HepG2 (cell line): ENCODE results near the gene SMURF1. TPM values are rescaled to one million over a fixed set of nuclear protein-coding genes. Genes with fewer than 3 reads are reported as not detected.

Source experiments
- ATAC-seq: fragments of 200-7000 bp; cut with Tn5 transposase; 3 replicates; pipeline ENCODE4 v1.9.1; 2020; ENCODE audit warnings: mild to moderate bottlenecking, moderate library complexity
- BruUV-seq: library from RNA; stranded (reverse); fragments of 400-500 nt; replicated peaks from 2 replicates; lab custom pipeline; 2021; lab: Mats Ljungman, UMichigan
- CTCF ChIA-PET: fragments of 300-600 bp; formaldehyde crosslinking; extraction: SDS; loops from one replicate; lab custom pipeline; 2021; ENCODE audit warnings: low total read pairs, inconsistent platforms, low intra/inter-chr PET ratio; lab: Yijun Ruan, JAX
- POLR2A ChIA-PET: fragments of 350-600 bp; sonication (Branson Sonifier 250); formaldehyde crosslinking; loops from one replicate; lab custom pipeline; 2020; ENCODE audit warnings: antibody characterized with exemption, inconsistent platforms; lab: Yijun Ruan, JAX
- DNase-seq: peaks from one replicate; pipeline ENCODE4 v3.0.0-alpha.2; 2015; ENCODE audit warnings: low spot score
- FAIRE-seq: peaks from 3 replicates; lab custom pipeline; 2011; peaks lifted over from hg19 to GRCh38; lab: Jason Lieb, UNC
- H2AFZ ChIP-seq: one replicate; pipeline ENCODE4 v1.6.1; 2011; ENCODE audit warnings: low read length, inconsistent platforms
- H3K27ac ChIP-seq: fragments of 300-600 bp; 3 replicates; pipeline ENCODE4 v1.8.0; 2011; ENCODE audit warnings: mixed run types, mild to moderate bottlenecking, mixed read lengths, low read length, inconsistent platforms; ENCODE audit not compliant: insufficient read depth; ENCODE audit errors: extremely low read length
- H3K27me3 ChIP-seq, 2 experiments: fragments of 200-600 bp in 1 of 2; 2 replicates in 1 of 2; 3 replicates in 1 of 2; pipeline versions ENCODE4 v1.6.0 to v1.8.0; 2011; ENCODE audit warnings: low read length in 2 of 2, mild to moderate bottlenecking in 2 of 2, moderate library complexity in 2 of 2, inconsistent platforms in 1 of 2; ENCODE audit not compliant: insufficient read depth in 2 of 2, control insufficient read depth in 1 of 2
- H3K36me3 ChIP-seq, 2 experiments: fragments of 200-600 bp in 1 of 2; replicated peaks in 1 of 2; 2 replicates in 1 of 2; 3 replicates in 1 of 2; pipeline versions ENCODE4 v1.5.1 to v1.8.0; 2011; ENCODE audit warnings: low read length in 2 of 2, inconsistent platforms in 1 of 2; ENCODE audit not compliant: insufficient read depth in 2 of 2, control insufficient read depth in 1 of 2
- H3K4me1 ChIP-seq: 2 replicates; pipeline ENCODE4 v1.5.1; 2012; ENCODE audit warnings: low read length, inconsistent platforms; ENCODE audit not compliant: insufficient read depth
- H3K4me2 ChIP-seq: 2 replicates; pipeline ENCODE4 v1.6.0; 2011; ENCODE audit warnings: low read depth, low read length, inconsistent platforms
- H3K4me3 ChIP-seq, 3 experiments: fragments of 200-600 bp in 1 of 3; sonication (generic), shearing (Covaris generic) in 1 of 3; replicated peaks in 1 of 3; 2 replicates each; pipeline ENCODE4 v1.5.1; 2011 to 2016; ENCODE audit warnings: low read length in 3 of 3, inconsistent platforms in 2 of 3, low read depth in 2 of 3, mild to moderate bottlenecking in 2 of 3, control low read depth in 1 of 3, mixed read lengths in 1 of 3; ENCODE audit not compliant: insufficient read depth in 1 of 3
- H3K79me2 ChIP-seq: one replicate; pipeline ENCODE4 v1.6.1; 2011; ENCODE audit warnings: low read length, inconsistent platforms; ENCODE audit not compliant: insufficient read depth
- H3K9ac ChIP-seq: 2 replicates; pipeline ENCODE4 v1.6.0; 2011; ENCODE audit warnings: mild to moderate bottlenecking, low read depth, low read length, inconsistent platforms; ENCODE audit not compliant: insufficient read depth
- H3K9me3 ChIP-seq: 2 replicates; pipeline ENCODE4 v1.5.1; 2012; ENCODE audit warnings: mild to moderate bottlenecking, low read length
- H4K20me1 ChIP-seq: 2 replicates; pipeline ENCODE4 v1.6.0; 2011; ENCODE audit warnings: inconsistent platforms, mild to moderate bottlenecking, low read length, moderate library complexity; ENCODE audit not compliant: insufficient read depth
- FOXP1 ChIP-seq, 2 experiments: fragments of 450-650 bp in 1 of 2; IDR thresholded peaks; 2 replicates each; pipeline ENCODE4 v1.6.1; 2017 to 2018; ENCODE audit warnings: antibody characterized with exemption in 1 of 2
- HMG20A ChIP-seq: IDR thresholded peaks from 2 replicates; pipeline ENCODE4 v1.6.1; 2016; ENCODE audit warnings: borderline replicate concordance
- WGBS: methylation state at CpG from one replicate; pipeline ENCODE4 v1.1.6; 2017; ENCODE audit warnings: low lambda C conversion rate; 5-methylcytosine and 5-hydroxymethylcytosine counted together
- in situ Hi-C: cut with HindIII; loops from 2 replicates; pipeline ENCODE4 v1.10.0; 2017; ENCODE audit warnings: low pct_unique_long_range_greater_than_20kb; ENCODE audit not compliant: extremely low pct_ligation_motif_present
- intact Hi-C: fragments of 100-400 bp; cut with micrococcal nuclease; formaldehyde crosslinking; loops from one replicate; pipeline ENCODE4 v1.10.0; 2022; ENCODE audit not compliant: unreplicated experiment
- polyA plus RNA-seq, 8 experiments: library from polyadenylated mRNA; depleted of rRNA in 3 of 8; stranded (reverse) in 7 of 8; unstranded in 1 of 8; fragments of >200 nt; fragmentation: Illumina TruSeq in 4 of 8; extraction: Trizol in 4 of 8; gene quantifications; 2 replicates each; pipeline versions ENCODE4 v1.2.1 to v1.2.3, GENCODE V29; 2011 to 2016; ENCODE audit warnings: low read depth in 4 of 8, missing spikeins in 1 of 8, mixed read lengths in 1 of 8; ENCODE audit not compliant: insufficient read depth in 1 of 8
- total RNA-seq, 5 experiments: library from RNA; depleted of rRNA; stranded (reverse); fragments of >200 nt; fragmentation: Illumina TruSeq; extraction: Trizol; gene quantifications; 2 replicates each; pipeline ENCODE4 v1.2.3, GENCODE V29; 2016; ENCODE audit warnings: low read depth in 1 of 5
- TF ChIP-seq, protein P1 (sequence below): sonication (generic); formaldehyde crosslinking; IDR thresholded peaks from 2 replicates; pipeline ENCODE4 v1.9.0; 2022; ENCODE audit warnings: low read depth, missing genetic modification reagents

Gene SMURF1
- total and polyA plus RNA-seq, 2 of the 13 experiments (the other 11 are each of a cell fraction or from before 2014, with no cell fraction given), result 8.3 to 11.1 TPM

DNA sequence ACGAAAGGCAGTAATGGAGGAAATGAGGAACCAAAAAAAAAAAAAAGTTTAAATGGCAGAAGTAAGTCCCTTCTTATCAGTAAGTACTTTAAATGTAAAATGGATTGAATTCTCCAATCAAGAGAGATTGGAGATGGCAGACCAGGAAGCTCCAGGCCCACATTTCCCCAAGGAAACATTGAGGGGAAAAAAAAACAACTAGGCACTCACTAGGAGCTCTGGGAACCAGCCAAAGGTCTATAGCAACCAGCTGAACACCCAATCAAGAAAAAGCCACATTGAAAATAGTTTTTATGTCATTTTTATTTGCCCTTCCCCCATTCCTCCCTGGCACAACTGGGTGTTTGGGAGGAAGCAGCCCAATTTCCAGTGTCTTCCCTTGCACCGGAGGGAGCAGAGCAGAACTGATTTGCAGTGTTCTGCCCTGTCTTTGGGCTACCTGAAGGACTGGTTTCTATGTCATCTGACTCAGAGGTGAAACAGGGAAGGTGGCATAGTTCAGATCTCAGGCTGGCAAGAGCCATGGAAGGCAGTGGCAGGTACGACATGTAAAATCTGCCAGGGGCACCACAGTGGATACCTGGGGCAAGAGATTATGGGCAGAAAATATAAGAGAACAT, 121.9 kb downstream of the SMURF1 start:
- no peak for FAIRE-seq
- ATAC-seq, result no peak
- Histone ChIP-seq H3K4me2 (no peak overlapping the region), H4K20me1 (no peaks in the 10 kb centered on the region), H3K9me3 (no peaks in the 10 kb centered on the region), H3K79me2 (no peaks in the 10 kb centered on the region), H3K27ac (no peak overlapping the region), H3K36me3 (peaks cover 4 to 8% of the 10 kb centered on the region in 2 experiments; a peak in 3 of 5 replicates), H3K4me1 (no peaks in the 10 kb centered on the region), H3K27me3 (no peaks in the 10 kb centered on the region), H3K9ac (no peak overlapping the region), H3K4me3 (no peak overlapping the region), H2AFZ (no peak overlapping the region)
- intact Hi-C loops, result no loop called here
- over 99% methylated on average over 3 of the region's 3 CpGs for WGBS
- DNase-seq, result no peak
- ChIA-PET POLR2A (no interaction called here), CTCF (no interaction called here)
- no TSS peak for BruUV-seq
- in situ Hi-C loops, result no loop called here
- no peak for TF ChIP-seq HMG20A (CRISPR knock-in tag)

DNA sequence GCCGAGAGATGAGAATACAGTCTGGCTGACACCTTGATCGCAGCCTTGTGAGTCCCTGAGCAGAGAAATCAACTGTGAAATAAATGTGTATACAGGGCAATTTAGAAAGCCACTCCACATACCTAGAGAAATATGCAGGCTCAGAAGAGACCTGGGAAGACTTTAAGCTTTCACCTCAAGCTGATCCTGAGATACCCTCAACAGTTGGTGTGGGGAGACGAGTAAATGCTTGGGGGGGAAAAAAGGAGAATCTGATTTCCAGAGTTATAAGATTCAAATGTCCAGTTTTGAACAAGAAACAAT, 123.5 kb downstream of the SMURF1 start:
- in situ Hi-C loops (no loop called here), intact Hi-C loops (no loop called here)
- H3K9ac ChIP-seq, result no peak overlapping the region
- no peak overlapping the region for H3K27ac ChIP-seq
- no peaks in the 10 kb centered on the region for H3K79me2 ChIP-seq
- H3K4me1 ChIP-seq, result no peaks in the 10 kb centered on the region
- TF ChIP-seq, protein P1, sequence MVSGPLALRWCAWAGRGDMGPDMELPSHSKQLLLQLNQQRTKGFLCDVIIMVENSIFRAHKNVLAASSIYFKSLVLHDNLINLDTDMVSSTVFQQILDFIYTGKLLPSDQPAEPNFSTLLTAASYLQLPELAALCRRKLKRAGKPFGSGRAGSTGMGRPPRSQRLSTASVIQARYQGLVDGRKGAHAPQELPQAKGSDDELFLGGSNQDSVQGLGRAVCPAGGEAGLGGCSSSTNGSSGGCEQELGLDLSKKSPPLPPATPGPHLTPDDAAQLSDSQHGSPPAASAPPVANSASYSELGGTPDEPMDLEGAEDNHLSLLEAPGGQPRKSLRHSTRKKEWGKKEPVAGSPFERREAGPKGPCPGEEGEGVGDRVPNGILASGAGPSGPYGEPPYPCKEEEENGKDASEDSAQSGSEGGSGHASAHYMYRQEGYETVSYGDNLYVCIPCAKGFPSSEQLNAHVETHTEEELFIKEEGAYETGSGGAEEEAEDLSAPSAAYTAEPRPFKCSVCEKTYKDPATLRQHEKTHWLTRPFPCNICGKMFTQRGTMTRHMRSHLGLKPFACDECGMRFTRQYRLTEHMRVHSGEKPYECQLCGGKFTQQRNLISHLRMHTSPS, result no peak
- TF ChIP-seq FOXP1 (IDR thresholded peaks at IDR 0.05) (no peak), FOXP1 (CRISPR knock-in tag; IDR thresholded peaks at IDR 0.05) (no peak)
- DNase-seq (no peak), FAIRE-seq (no peak), ATAC-seq (no peak)
- BruUV-seq, result no TSS peak
- no peaks in the 10 kb centered on the region for H3K27me3 ChIP-seq
- peaks cover 4 to 8% of the 10 kb centered on the region in 2 experiments; a peak in 3 of 5 replicates for H3K36me3 ChIP-seq
- H4K20me1 ChIP-seq, result no peaks in the 10 kb centered on the region
- CTCF ChIA-PET, result no interaction called here
- H3K4me3 ChIP-seq, result no peak overlapping the region
- no peak overlapping the region for H2AFZ ChIP-seq
- H3K4me2 ChIP-seq, result no peak overlapping the region
- no peaks in the 10 kb centered on the region for H3K9me3 ChIP-seq
- POLR2A ChIA-PET, result no interaction called here
- WGBS, result 94% methylated on average over 3 of the region's 3 CpGs
